Panc1 (cell line): ENCODE data around the gene NR1I3.
A peak's percentile ranks its signal among the peaks of the same experiment; 100 is the strongest.

Experiments
- POLR2AphosphoS5 ChIP-seq: IDR thresholded peaks from 2 replicates; pipeline ENCODE4 v1.6.1; 2012; ENCODE audit warnings: mild to moderate bottlenecking, low read depth, low read length, moderate library complexity
- SIN3A ChIP-seq: IDR thresholded peaks from 2 replicates; pipeline ENCODE4 v1.6.1; 2012; ENCODE audit warnings: low read depth, mild to moderate bottlenecking, low read length, moderate library complexity, borderline replicate concordance; ENCODE audit not compliant: insufficient read depth
- TCF7L2 ChIP-seq: IDR thresholded peaks from 2 replicates; pipeline ENCODE4 v1.6.1; 2011; ENCODE audit warnings: mild to moderate bottlenecking, low read depth, low read length, inconsistent platforms
- TF ChIP-seq, protein P1 (sequence below), 2 experiments: IDR thresholded peaks; 2 replicates each; pipeline ENCODE4 v1.6.1; 2011 to 2012; ENCODE audit warnings: low read depth in 2 of 2, control low read depth in 1 of 2, low read length in 1 of 2, mild to moderate bottlenecking in 1 of 2, moderate library complexity in 1 of 2; ENCODE audit not compliant: insufficient read depth in 1 of 2
- TF ChIP-seq, protein P2 (sequence below): fragments of 450-650 bp; IDR thresholded peaks from 2 replicates; pipeline ENCODE4 v1.5.1; 2017; ENCODE audit warnings: mild to moderate bottlenecking

DNA sequence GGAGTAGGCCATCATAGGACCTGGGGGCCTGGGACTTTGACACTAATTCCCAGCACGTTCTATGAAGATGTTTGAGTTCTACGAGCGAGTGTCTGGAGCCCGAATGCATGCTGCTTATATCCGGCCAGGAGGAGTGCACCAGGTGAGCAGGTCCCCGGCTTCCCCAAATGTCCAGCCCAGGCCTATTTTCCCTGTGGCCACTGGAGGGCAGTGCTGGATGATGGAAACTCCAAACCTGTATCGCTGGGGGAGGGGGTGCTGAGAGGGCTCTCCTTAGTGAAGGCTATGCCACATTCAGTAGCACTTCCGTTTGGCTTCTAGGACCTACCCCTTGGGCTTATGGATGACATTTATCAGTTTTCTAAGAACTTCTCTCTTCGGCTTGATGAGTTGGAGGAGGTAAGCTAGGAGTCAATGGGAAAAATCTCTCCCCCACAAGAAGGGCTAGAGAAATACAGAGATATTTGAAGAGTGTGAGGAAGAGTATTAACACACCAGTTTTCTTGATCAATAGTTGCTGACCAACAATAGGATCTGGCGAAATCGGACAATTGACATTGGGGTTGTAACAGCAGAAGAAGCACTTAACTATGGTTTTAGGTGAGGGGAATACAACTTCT lies 28.1 kb downstream of the NR1I3 start:
- TF ChIP-seq, protein P1, sequence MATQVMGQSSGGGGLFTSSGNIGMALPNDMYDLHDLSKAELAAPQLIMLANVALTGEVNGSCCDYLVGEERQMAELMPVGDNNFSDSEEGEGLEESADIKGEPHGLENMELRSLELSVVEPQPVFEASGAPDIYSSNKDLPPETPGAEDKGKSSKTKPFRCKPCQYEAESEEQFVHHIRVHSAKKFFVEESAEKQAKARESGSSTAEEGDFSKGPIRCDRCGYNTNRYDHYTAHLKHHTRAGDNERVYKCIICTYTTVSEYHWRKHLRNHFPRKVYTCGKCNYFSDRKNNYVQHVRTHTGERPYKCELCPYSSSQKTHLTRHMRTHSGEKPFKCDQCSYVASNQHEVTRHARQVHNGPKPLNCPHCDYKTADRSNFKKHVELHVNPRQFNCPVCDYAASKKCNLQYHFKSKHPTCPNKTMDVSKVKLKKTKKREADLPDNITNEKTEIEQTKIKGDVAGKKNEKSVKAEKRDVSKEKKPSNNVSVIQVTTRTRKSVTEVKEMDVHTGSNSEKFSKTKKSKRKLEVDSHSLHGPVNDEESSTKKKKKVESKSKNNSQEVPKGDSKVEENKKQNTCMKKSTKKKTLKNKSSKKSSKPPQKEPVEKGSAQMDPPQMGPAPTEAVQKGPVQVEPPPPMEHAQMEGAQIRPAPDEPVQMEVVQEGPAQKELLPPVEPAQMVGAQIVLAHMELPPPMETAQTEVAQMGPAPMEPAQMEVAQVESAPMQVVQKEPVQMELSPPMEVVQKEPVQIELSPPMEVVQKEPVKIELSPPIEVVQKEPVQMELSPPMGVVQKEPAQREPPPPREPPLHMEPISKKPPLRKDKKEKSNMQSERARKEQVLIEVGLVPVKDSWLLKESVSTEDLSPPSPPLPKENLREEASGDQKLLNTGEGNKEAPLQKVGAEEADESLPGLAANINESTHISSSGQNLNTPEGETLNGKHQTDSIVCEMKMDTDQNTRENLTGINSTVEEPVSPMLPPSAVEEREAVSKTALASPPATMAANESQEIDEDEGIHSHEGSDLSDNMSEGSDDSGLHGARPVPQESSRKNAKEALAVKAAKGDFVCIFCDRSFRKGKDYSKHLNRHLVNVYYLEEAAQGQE (IDR thresholded peaks at IDR 0.05; ENCODE audit: insufficient read depth in 1 of 2, low read depth in 2 of 2, low read length in 1 of 2) = no peak
- TF ChIP-seq, protein P2, sequence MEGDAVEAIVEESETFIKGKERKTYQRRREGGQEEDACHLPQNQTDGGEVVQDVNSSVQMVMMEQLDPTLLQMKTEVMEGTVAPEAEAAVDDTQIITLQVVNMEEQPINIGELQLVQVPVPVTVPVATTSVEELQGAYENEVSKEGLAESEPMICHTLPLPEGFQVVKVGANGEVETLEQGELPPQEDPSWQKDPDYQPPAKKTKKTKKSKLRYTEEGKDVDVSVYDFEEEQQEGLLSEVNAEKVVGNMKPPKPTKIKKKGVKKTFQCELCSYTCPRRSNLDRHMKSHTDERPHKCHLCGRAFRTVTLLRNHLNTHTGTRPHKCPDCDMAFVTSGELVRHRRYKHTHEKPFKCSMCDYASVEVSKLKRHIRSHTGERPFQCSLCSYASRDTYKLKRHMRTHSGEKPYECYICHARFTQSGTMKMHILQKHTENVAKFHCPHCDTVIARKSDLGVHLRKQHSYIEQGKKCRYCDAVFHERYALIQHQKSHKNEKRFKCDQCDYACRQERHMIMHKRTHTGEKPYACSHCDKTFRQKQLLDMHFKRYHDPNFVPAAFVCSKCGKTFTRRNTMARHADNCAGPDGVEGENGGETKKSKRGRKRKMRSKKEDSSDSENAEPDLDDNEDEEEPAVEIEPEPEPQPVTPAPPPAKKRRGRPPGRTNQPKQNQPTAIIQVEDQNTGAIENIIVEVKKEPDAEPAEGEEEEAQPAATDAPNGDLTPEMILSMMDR = peak; percentile 94
- TF ChIP-seq SIN3A (no peak), TCF7L2 (no peak), POLR2AphosphoS5 (no peak)
